ENCODE measurements around the gene VSTM2L. TPM values are rescaled to one million over a fixed set of nuclear protein-coding genes. Genes with fewer than 3 reads are reported as not detected.
A peak's percentile ranks its signal among the peaks of the same experiment; 100 is the strongest.

VSTM2L gene
- total RNA-seq, 2 donors from 2014 or later, result 139 to 158 TPM

DNA sequence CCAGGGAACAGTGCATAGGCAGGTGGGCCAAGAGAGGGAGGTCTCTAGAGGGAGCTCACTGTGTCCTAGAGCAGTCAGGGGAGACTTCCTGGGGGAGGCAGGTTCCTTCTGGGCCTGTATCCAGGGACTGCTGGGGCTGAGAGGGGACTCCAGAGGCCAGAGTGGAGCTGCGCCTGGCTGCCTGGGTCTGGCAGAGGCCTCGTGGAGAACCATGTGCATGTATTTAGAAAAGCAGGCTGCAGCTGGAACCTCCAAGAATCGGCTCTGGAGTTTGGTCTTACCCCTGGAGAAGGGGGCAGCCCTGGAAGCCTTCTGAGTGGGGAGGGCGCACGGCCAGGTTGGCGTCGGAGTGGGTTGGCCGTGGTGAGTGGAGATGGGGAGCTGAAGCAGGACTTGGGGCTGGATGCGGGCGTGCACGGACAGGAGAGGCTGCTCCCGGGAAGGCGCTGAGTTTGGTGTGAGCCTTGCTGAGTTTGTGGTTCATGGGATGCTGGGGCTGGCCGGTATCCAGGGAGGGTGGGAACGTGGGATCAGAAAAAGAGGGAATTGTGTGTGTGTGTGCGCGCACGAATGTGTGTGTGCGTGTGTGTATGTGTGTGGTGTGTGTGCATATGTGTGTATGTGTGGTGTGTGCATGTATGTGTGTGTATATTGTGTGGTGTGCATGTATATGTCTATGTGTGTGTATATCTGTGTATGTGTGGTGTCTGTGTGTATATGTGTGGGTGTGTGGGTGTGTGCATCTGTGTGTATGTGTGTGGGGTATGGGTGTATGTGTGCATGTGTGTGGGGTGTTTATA is 10.8 kb downstream of the VSTM2L start:
- ATAC-seq, result no peak
- intact Hi-C loops (cut with DNase I), result no loop called here
- no peak for DNase-seq

GRCh38 chr20:37914367-37914671 is 11.4 kb downstream of the VSTM2L start:
- no peak for ATAC-seq
- no peak for DNase-seq
- intact Hi-C loops (cut with DNase I), result no loop called here

DNA sequence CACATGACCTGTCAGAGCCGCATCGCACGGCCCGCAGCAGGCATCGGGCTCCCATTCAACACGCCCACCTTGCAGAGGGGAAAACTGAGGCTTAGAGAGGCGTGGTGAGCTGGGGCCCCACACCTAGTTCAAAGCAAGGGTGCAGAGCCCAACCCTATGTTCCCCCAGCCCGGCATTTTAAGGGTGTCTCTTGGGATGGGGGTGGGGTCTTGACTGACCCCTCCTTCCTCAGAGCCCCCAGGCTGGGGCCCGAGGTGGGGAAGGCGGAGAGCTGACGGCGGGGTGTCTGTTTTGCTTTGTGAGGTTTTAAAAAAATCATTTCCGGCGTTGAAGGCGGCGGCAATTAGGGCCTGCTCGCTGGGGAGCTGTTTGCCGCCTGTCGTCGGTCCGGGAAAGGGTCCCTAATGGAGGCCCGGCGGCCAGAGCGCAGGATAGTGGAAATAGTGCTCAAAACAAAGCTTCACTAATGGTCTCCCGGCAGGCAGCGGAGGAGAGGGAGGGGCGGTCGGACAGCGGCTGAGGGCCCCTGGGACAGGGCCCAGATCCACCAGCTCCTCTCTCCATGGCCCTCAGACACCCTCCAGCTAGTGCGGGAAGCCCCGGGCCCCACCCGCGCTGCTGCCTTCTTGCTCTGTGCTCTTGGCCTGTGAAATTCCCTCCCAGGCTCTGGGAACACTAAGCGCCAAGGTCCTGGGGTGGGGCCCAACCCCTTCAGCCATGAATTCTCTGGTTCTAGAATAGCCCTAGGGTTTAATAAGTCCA is 11.9 kb downstream of the VSTM2L start:
- ATAC-seq, result peak; percentile 42 to 56
- intact Hi-C loops (cut with DNase I), result no loop called here
- no peak for DNase-seq

GRCh38 chr20:37915434-37915787 is 12.5 kb downstream of the VSTM2L start:
- intact Hi-C loops (cut with DNase I), result no loop called here
- ATAC-seq (peak in 1 of 2 donors; percentile 3), DNase-seq (no peak)

DNA sequence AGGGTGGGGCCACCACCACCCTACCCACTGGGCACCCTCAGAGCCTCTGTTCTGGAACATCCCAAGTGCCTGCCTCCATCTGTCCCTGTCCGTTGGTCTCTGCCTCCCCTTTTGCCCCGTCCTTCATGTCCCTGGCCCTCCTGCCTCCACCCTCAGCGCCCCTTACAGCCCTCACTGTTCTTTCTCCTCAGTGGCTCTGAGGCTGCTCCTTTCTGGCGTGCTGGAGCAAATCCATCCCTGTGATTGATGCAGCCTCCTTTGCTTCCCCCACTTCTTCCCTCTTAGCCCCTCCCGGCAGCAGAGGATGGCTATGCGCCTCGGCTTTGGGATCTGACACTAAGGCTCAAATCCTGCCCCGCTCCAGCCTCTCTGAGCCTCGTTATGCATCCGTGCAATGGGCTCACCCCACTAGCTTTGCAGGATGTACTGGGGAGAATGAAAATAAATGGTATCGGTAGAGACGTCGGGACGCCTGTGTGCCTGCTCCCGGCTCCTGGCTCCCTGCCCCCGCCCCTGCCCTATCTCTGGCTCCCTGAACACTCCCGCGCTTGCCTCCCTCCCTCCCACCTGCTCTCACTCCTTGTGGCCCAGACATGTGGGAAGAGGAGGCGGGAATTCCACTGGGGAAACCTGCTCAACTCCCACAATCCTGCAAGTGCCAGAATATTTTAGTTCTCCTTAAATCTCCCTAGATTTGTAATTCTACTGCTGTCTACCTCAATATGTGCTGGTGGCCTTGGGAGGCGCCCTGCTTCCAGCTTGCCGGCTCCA is 13.1 kb downstream of the VSTM2L start:
- intact Hi-C loops (cut with DNase I), result no loop called here
- ATAC-seq (peak in 1 of 2 donors; percentile 59), DNase-seq (no peak)

GRCh38 chr20:37917461-37917860 is 14.5 kb downstream of the VSTM2L start:
- no peak for DNase-seq
- intact Hi-C loops (cut with DNase I), result no loop called here
- no peak for ATAC-seq

DNA sequence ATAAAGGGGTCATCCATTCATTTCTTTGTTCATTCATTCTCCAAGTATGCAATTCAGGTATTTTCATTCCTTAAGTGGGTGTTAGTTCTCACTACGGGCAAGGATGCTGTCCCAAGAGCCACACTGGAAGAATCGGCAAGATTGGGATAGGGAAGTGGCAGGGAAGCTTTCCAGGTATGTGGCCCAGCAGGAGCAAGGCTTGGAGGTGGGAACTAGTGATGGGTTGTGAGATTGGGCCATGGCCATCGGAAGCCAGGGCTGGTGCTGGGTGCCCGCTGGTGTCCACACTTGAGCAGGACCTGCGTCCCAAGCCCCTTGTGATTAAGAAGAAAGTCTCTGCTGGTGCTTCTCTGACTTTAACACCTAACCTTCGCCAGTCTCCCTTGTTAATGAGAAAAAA is 15.1 kb downstream of the VSTM2L start:
- DNase-seq (no peak), ATAC-seq (no peak)
- intact Hi-C loops (cut with DNase I), result no loop called here

DNA sequence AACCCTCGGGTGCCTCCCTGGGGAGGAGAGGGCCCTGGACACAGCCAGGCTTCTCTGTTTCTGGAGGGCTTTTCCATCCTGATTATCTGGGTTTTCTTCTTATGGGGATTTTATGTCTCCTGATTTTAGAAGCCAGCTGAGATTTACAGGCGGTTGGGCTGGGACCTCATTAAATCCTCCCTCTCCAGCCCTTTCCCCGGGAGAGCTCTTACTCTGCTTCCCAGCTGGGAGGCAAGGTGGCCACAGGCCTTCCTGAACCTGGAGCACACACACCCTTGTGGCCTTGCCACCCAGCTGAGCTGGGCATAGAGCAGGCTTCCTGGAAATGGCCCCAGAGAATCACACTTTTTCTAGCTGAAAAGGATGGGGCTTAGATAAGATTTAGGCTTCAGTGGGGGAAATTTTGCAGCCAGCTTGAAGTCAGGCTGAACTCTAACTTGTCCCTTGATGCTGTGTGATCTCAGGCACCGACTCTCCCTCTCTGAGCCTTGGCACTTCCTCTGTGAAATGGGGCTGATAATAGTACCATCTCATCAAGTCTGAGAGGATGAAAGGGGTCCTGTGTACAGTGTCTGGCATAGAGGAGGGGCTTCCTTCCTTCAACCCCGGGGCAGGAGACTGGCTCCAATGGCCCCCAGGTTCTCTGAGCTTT is 16.6 kb downstream of the VSTM2L start:
- ATAC-seq (no peak), DNase-seq (no peak)
- intact Hi-C loops (cut with DNase I), result no loop called here

GRCh38 chr20:37920270-37920669 is 17.3 kb downstream of the VSTM2L start:
- no peak for DNase-seq
- intact Hi-C loops (cut with DNase I), result no loop called here
- no peak for ATAC-seq

GRCh38 chr20:37920679-37921322 is 17.9 kb downstream of the VSTM2L start:
- DNase-seq, result no peak
- ATAC-seq, result no peak
- intact Hi-C loops (cut with DNase I), result no loop called here

- DNase-seq (no peak), ATAC-seq (no peak)
- intact Hi-C loops (cut with DNase I), result no loop called here
Measured at GRCh38 chr20:37921341-37921929, 18.5 kb downstream of the VSTM2L start.

- no peak for ATAC-seq
- intact Hi-C loops (cut with DNase I), result no loop called here
- no peak for DNase-seq
Measured at GRCh38 chr20:37922016-37922415, 19.1 kb downstream of the VSTM2L start.

GRCh38 chr20:37925265-37926165 is 22.6 kb downstream of the VSTM2L start:
- ATAC-seq (no peak), DNase-seq (no peak)
- intact Hi-C loops (cut with DNase I), result no loop called here

DNA sequence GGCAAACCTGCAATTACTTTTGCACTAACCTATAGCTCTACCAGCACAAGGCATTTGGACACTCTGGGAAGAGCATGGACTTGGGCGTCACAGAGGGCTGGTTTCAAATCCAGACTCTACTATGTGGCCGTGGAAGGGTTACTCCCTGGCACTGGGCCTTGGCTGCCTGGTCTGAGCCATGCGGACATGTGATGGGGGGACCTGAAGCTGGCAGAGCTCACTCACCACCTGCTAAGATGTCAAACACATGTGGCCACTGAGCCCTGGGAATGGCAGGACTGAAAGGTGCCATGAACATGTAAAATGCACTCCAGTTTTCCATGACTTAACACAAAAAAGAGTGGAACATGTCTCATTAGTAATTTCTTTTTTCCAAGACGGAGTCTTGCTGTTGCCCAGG is 23.7 kb downstream of the VSTM2L start:
- no peak for DNase-seq
- intact Hi-C loops (cut with DNase I), result no loop called here
- ATAC-seq, result peak in 1 of 2 donors; percentile 31

GRCh38 chr20:37927410-37928095 is 24.6 kb downstream of the VSTM2L start:
- intact Hi-C loops (cut with DNase I), result no loop called here
- ATAC-seq (no peak), DNase-seq (no peak)

GRCh38 chr20:37928996-37929682 is 26.2 kb downstream of the VSTM2L start:
- ATAC-seq (no peak), DNase-seq (no peak)
- intact Hi-C loops (cut with DNase I), result no loop called here

DNA sequence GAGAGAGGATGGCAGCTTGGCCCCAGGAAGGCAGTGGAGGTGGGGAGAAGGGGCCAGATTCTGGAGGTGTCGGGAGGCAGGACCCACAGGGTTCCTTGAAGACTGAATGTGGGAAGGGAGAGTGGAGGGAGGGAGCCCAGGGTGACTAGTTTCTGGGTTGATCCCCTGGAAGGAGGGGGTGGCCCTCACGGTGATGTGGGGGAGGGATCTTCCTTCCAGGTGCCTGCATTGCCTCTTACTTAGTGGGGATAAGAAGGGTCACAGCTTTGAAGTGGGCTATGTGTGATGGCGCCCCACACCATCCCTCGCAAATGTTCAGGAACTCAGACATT is 26.7 kb downstream of the VSTM2L start:
- intact Hi-C loops (cut with DNase I), result no loop called here
- DNase-seq, result no peak
- no peak for ATAC-seq

Measured in left cardiac atrium (tissue), 4 donors.